ENCODE measurements around the gene SLC5A6. TPM values are rescaled to one million over a fixed set of nuclear protein-coding genes. Genes with fewer than 3 reads are reported as not detected.

Gene SLC5A6
- polyA plus RNA-seq, 1 donor, result 148 TPM

DNA sequence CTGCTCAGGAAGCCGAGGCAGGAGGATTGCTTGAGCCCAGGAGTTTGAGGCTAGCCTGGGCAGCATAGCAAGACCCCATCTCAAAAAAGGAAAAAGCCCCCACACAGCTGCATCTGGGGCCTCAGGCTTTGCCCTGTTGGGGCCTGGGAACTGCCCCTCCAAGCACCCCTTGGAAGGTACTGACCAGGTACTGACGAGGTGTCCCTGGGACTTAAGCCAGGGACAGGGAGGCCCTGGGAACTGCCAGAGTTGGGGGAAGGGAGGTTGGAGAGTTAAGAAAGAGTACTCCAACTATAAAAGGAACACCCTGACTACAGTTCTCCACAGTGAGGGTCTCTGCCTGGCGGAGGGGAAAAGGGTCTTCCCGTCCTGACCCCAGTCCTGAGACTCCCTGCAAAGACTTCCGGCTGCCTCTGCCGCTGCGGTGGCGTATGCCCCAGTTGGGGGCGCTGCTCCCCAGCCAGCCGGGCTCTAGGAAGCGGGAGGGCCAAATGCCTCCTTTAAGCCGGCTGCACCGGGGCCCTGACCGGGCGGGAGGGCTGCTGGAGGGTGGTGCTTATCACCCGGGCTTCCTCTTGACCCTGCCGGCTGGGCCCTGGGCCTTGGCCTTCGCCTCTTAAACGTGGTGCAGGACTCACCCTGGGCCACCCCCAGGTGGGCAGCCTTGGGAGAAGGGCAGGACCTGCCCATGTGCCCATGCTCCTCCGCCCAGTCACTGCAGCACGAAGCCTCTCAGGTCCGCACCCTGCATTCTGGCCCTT lies 38.0 kb upstream of the SLC5A6 start:
- Histone ChIP-seq H3K4me1 (ENCODE audit: control insufficient read depth, insufficient read depth, low read length) (peaks cover 9% of the 10 kb centered on the region), H3K27ac (ENCODE audit: low read length) (no peak overlapping the region), H3K9me3 (ENCODE audit: control insufficient read depth, low read depth, low read length) (no peaks in the 10 kb centered on the region), H3K4me3 (ENCODE audit: low read length) (no peak overlapping the region), H3K36me3 (ENCODE audit: control insufficient read depth, insufficient read depth, low read length) (no peaks in the 10 kb centered on the region), H3K27me3 (ENCODE audit: control insufficient read depth, insufficient read depth, low read length) (peaks cover 45% of the 10 kb centered on the region)
- DNase-seq, result peak; percentile 26 to 27
- WGBS (ENCODE audit: insufficient coverage, low lambda C conversion rate), result no CpG with 5 or more reads among the region's 22 CpGs

DNA sequence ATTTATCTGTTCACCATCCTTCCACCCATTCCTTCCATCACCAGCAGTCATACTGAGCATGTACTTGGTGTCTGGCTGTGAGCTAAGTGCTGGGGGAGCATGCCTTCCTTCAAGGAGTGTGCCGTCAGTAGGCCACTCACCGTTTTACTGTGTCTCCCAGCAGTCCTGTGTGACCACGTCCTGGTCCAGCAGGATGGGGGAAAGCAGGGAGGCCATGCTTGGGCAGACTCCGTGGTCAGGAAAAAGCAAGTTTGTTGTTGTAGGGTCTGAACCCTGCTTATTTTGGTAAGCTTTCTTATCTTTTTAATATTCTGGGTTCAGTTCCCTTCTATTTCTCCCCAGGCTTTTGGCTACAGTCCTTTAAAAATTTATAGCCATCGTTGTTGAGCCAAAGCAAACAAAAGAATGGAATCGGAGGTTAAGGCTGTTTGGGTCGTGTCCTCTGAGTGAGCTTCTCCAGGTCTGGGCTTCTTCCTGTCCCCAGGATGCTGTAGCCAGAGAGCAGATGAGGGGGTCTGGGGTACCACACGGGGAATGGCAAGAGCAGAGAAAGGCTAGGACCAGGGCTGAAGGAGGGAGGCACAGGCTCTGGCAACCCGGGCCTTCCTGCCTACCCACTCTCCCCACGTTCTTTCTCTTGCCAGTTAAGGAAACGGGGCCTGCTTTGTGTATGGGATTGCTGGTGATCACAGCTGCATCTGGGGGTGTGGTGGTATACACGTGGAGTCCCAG lies 37.3 kb upstream of the SLC5A6 start:
- H3K36me3 ChIP-seq (ENCODE audit: control insufficient read depth, insufficient read depth, low read length), result peaks cover 1% of the 10 kb centered on the region
- peaks cover 37% of the 10 kb centered on the region for H3K27me3 ChIP-seq (ENCODE audit: control insufficient read depth, insufficient read depth, low read length)
- no CpG with 5 or more reads among the region's 12 CpGs for WGBS (ENCODE audit: insufficient coverage, low lambda C conversion rate)

DNA sequence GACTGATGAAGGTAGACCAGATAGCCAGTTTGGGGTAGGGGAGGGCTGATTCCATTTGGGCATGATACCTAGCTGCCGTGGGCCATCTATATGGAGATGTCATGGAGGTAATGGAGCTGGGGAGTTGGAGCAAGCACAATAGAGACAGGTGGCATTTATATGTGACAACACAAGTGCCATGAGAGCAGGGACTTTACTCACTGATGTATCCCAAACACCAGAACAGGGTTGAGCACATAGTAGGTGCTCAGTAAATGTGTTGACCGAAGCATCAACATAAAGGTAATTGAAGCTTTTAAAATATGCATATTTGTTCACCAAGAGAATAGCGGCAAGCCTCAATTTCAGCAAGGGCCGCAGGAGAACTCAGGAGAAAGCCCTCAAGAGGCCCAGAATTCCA lies 35.8 kb upstream of the SLC5A6 start:
- no peak overlapping the region for H3K4me3 ChIP-seq (ENCODE audit: low read length)
- WGBS (ENCODE audit: insufficient coverage, low lambda C conversion rate), result no CpG with 5 or more reads among the region's 4 CpGs

More for the DNA sequence above, 37.3 kb upstream of the SLC5A6 start:
- H3K27ac ChIP-seq (ENCODE audit: low read length), result no peak overlapping the region
- H3K4me1 ChIP-seq (ENCODE audit: control insufficient read depth, insufficient read depth, low read length), result peaks cover 9% of the 10 kb centered on the region
- no peaks in the 10 kb centered on the region for H3K9me3 ChIP-seq (ENCODE audit: control insufficient read depth, low read depth, low read length)
- H3K4me3 ChIP-seq (ENCODE audit: low read length), result no peak overlapping the region
- no peak for DNase-seq

DNA sequence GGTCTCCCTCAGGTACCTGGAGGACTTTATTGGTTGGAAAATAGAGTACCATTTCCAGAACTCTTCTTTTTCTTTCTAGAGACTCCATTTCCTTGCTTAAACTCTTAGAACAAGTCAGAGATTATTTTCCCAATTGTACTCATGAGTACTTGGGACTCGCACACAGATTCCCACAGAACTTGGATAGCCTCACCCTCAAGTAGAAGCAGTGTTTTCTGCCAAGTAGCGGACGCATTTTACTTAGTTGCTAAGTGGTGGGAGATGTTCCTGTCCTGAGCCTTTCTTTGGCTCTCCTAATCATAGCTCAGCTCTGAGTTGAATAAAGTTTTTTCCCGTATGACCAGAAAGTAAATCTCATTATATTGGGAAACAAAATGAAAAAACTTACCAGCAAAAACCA lies 33.6 kb upstream of the SLC5A6 start:
- Histone ChIP-seq H3K27me3 (ENCODE audit: control insufficient read depth, insufficient read depth, low read length) (peaks cover 20% of the 10 kb centered on the region), H3K9me3 (ENCODE audit: control insufficient read depth, low read depth, low read length) (no peaks in the 10 kb centered on the region), H3K27ac (ENCODE audit: low read length) (no peak overlapping the region), H3K4me1 (ENCODE audit: control insufficient read depth, insufficient read depth, low read length) (peaks cover 9% of the 10 kb centered on the region), H3K36me3 (ENCODE audit: control insufficient read depth, insufficient read depth, low read length) (peaks cover 38% of the 10 kb centered on the region), H3K4me3 (ENCODE audit: low read length) (no peak overlapping the region)
- WGBS (ENCODE audit: insufficient coverage, low lambda C conversion rate), result 95% methylated on average over 3 of the region's 4 CpGs
- no peak for DNase-seq

More for the DNA sequence above, 35.8 kb upstream of the SLC5A6 start:
- DNase-seq, result no peak
- Histone ChIP-seq H3K4me1 (ENCODE audit: control insufficient read depth, insufficient read depth, low read length) (peaks cover 9% of the 10 kb centered on the region), H3K36me3 (ENCODE audit: control insufficient read depth, insufficient read depth, low read length) (peaks cover 15% of the 10 kb centered on the region), H3K9me3 (ENCODE audit: control insufficient read depth, low read depth, low read length) (no peaks in the 10 kb centered on the region), H3K27me3 (ENCODE audit: control insufficient read depth, insufficient read depth, low read length) (peaks cover 32% of the 10 kb centered on the region), H3K27ac (ENCODE audit: low read length) (no peak overlapping the region)

DNA sequence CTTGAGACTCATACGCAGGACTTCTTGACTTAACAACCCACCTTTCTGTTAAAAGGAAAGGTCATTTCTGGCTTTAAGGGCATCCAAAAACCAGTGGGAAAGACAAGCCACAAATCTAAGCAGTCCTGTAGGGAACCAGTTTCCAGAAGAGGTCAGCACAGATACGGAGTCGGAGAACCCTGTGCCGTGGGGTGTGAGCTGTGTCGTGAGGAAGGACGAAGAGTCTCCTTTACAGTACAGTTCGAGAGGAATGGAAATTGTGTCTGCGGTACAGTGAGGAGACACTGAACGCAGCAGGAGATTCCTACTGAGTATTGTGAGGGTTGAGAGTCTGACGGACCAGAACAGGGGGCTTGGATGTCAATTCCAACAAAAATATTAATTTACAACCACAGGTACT lies 33.0 kb upstream of the SLC5A6 start:
- peaks cover 43% of the 10 kb centered on the region for H3K36me3 ChIP-seq (ENCODE audit: control insufficient read depth, insufficient read depth, low read length)
- H3K4me1 ChIP-seq (ENCODE audit: control insufficient read depth, insufficient read depth, low read length), result peaks cover 4% of the 10 kb centered on the region
- H3K4me3 ChIP-seq (ENCODE audit: low read length), result no peak overlapping the region
- no peak for DNase-seq
- H3K9me3 ChIP-seq (ENCODE audit: control insufficient read depth, low read depth, low read length), result no peaks in the 10 kb centered on the region
- WGBS (ENCODE audit: insufficient coverage, low lambda C conversion rate), result 84% methylated on average over 4 of the region's 10 CpGs
- H3K27ac ChIP-seq (ENCODE audit: low read length), result no peak overlapping the region
- peaks cover 15% of the 10 kb centered on the region for H3K27me3 ChIP-seq (ENCODE audit: control insufficient read depth, insufficient read depth, low read length)

DNA sequence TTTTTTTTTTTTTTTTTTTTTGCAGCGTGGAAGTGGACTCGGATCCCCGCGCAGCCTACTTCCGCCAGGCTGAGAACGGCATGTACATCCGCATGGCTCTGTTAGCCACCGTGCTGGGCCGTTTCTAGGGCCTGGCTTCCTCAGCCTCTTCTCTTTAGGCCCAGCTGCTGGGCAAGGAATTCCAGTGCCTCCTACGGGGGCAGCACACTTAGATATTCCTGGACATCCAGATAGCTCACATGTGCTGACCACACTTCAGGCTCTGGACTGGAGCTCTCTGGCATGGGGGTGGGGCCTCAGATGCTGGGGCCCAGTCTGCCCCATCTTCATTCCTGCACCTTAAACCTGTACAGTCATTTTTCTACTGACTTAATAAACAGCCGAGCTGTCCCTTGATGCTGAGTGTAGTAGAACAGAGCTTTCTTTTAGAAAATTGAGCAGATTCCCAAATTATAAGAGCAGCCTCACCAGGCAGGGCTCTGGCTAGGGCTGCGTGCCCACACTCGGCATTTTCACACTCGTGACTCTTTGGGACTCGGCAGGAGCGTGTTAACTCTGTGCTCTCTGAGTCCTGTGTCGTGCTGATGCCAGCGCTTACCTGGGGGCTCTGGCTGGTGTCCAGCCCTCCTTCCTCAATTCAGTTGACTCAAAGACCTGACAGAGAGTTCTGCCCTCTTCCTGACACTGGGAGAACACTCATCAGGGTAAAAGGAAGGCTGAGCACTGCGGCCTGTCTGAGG lies 31.5 kb upstream of the SLC5A6 start:
- Histone ChIP-seq H3K9me3 (ENCODE audit: control insufficient read depth, low read depth, low read length) (no peaks in the 10 kb centered on the region), H3K27ac (ENCODE audit: low read length) (no peak overlapping the region), H3K4me3 (ENCODE audit: low read length) (no peak overlapping the region), H3K27me3 (ENCODE audit: control insufficient read depth, insufficient read depth, low read length) (peaks cover 3% of the 10 kb centered on the region), H3K36me3 (ENCODE audit: control insufficient read depth, insufficient read depth, low read length) (peaks cover 57% of the 10 kb centered on the region), H3K4me1 (ENCODE audit: control insufficient read depth, insufficient read depth, low read length) (no peaks in the 10 kb centered on the region)
- peak in 1 of 2 donors; percentile 19 for DNase-seq
- WGBS (ENCODE audit: insufficient coverage, low lambda C conversion rate), result 86% methylated on average over 1 of the region's 19 CpGs

DNA sequence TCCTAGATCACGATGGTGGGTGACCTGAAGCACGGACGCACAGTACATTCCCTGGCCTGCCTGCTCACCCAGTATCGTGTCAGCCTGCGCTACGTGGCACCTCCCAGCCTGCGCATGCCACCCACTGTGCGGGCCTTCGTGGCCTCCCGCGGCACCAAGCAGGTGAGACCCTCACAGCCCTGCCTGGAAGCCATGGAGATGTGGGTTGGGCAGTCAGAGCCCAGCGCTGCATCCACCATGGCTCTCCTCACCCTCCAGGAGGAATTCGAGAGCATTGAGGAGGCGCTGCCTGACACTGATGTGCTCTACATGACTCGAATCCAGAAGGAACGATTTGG lies 30.5 kb upstream of the SLC5A6 start:
- DNase-seq, result no peak
- no peaks in the 10 kb centered on the region for H3K4me1 ChIP-seq (ENCODE audit: control insufficient read depth, insufficient read depth, low read length)
- H3K9me3 ChIP-seq (ENCODE audit: control insufficient read depth, low read depth, low read length), result no peaks in the 10 kb centered on the region
- H3K36me3 ChIP-seq (ENCODE audit: control insufficient read depth, insufficient read depth, low read length), result peaks cover 67% of the 10 kb centered on the region
- no CpG with 5 or more reads among the region's 16 CpGs for WGBS (ENCODE audit: insufficient coverage, low lambda C conversion rate)
- H3K27me3 ChIP-seq (ENCODE audit: control insufficient read depth, insufficient read depth, low read length), result no peaks in the 10 kb centered on the region
- no peak overlapping the region for H3K4me3 ChIP-seq (ENCODE audit: low read length)
- no peak overlapping the region for H3K27ac ChIP-seq (ENCODE audit: low read length)

DNA sequence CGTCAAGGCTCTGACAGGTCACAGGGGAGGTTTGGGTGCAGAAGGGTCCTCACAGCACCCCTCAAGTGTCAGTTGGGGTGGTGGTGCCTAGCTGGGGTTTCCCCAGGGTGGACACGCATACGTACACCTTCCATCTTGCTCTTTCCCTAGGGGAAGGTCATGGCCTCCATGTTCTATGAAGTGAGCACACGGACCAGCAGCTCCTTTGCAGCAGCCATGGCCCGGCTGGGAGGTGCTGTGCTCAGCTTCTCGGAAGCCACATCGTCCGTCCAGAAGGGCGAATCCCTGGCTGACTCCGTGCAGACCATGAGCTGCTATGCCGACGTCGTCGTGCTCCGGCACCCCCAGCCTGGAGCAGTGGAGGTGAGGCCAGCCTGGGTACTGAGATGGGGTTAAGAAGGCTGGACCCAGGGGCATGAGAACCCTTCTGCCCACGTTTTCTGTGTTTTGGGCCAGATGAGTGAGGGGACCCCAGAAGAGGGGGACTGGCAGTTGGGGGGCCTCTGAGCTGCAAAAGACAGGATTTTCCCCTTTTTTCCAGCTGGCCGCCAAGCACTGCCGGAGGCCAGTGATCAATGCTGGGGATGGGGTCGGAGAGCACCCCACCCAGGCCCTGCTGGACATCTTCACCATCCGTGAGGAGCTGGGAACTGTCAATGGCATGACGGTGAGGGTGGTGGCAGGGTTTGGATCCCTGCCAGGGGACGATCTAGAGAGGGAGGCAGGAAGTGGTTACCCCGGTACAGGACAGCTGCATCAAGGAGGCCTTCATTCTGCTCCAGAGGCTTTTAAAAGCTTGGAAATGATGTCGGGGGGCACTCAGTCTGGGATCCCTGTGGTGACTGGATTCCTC lies 29.9 kb upstream of the SLC5A6 start:
- Histone ChIP-seq H3K4me3 (ENCODE audit: low read length) (no peak overlapping the region), H3K27ac (ENCODE audit: low read length) (no peak overlapping the region), H3K9me3 (ENCODE audit: control insufficient read depth, low read depth, low read length) (no peaks in the 10 kb centered on the region), H3K4me1 (ENCODE audit: control insufficient read depth, insufficient read depth, low read length) (no peaks in the 10 kb centered on the region), H3K36me3 (ENCODE audit: control insufficient read depth, insufficient read depth, low read length) (peaks cover 72% of the 10 kb centered on the region), H3K27me3 (ENCODE audit: control insufficient read depth, insufficient read depth, low read length) (no peaks in the 10 kb centered on the region)
- WGBS (ENCODE audit: insufficient coverage, low lambda C conversion rate), result no CpG with 5 or more reads among the region's 24 CpGs
- no peak for DNase-seq

DNA sequence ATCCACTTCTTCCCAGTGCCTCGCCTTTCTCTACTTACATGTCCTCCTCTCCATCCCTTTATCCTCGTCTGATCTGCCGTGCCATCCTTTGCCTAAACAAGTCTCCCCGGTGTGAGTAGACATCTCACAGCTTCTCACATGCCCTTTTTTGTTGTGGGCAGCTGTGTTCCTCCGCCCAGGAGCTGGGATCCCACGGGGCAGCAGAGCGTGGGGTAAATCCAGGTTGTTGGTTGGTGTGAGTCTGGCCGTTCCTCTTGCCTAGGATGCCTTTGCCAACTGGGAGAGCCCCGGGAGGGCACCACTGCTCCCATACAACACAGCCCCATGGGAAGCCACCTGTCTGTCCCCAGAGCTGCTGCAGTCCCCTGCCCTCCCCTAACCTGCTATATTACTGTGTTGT lies 28.3 kb upstream of the SLC5A6 start:
- H3K4me1 ChIP-seq (ENCODE audit: control insufficient read depth, insufficient read depth, low read length), result no peaks in the 10 kb centered on the region
- no peak for DNase-seq
- WGBS (ENCODE audit: insufficient coverage, low lambda C conversion rate), result 100% methylated on average over 1 of the region's 9 CpGs
- H3K27ac ChIP-seq (ENCODE audit: low read length), result no peak overlapping the region
- no peaks in the 10 kb centered on the region for H3K9me3 ChIP-seq (ENCODE audit: control insufficient read depth, low read depth, low read length)
- H3K27me3 ChIP-seq (ENCODE audit: control insufficient read depth, insufficient read depth, low read length), result no peaks in the 10 kb centered on the region
- no peak overlapping the region for H3K4me3 ChIP-seq (ENCODE audit: low read length)
- peaks cover 87% of the 10 kb centered on the region for H3K36me3 ChIP-seq (ENCODE audit: control insufficient read depth, insufficient read depth, low read length)

DNA sequence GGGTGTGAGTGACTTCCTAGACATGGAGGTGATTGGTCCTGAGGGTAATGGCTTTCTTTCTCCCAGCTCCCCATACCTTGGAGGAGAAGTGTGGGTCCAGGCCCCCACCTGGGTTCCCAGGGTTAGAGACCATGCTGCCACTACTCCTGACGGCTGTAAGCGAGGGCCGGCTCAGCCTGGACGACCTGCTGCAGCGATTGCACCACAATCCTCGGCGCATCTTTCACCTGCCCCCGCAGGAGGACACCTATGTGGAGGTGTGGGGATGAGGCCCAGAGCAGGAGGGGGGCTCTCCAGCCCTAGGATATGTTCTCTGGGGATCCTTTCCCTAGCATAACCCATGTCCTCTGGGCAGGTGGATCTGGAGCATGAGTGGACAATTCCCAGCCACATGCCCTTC lies 26.9 kb upstream of the SLC5A6 start:
- Histone ChIP-seq H3K27me3 (ENCODE audit: control insufficient read depth, insufficient read depth, low read length) (no peaks in the 10 kb centered on the region), H3K27ac (ENCODE audit: low read length) (no peak overlapping the region), H3K9me3 (ENCODE audit: control insufficient read depth, low read depth, low read length) (no peaks in the 10 kb centered on the region), H3K4me1 (ENCODE audit: control insufficient read depth, insufficient read depth, low read length) (no peaks in the 10 kb centered on the region), H3K4me3 (ENCODE audit: low read length) (no peak overlapping the region), H3K36me3 (ENCODE audit: control insufficient read depth, insufficient read depth, low read length) (peaks cover 96% of the 10 kb centered on the region)
- no CpG with 5 or more reads among the region's 8 CpGs for WGBS (ENCODE audit: insufficient coverage, low lambda C conversion rate)
- no peak for DNase-seq
